Muscle layer of duodenum (tissue), 2 donors: Measurements from ENCODE around the gene KIAA1217.

ENCODE experiments used
- H3K27ac ChIP-seq: one replicate; pipeline ENCODE4 v1.7.0; 2013; ENCODE audit warnings: mild to moderate bottlenecking, low read length
- H3K27me3 ChIP-seq: one replicate; pipeline ENCODE4 v1.7.0; 2013; ENCODE audit warnings: low read depth, mild to moderate bottlenecking, control low read depth, low read length
- H3K36me3 ChIP-seq, 2 donors: one replicate each; pipeline ENCODE4 v1.7.0; 2013; ENCODE audit warnings: low read length in 2 of 2, control low read depth in 1 of 2, mild to moderate bottlenecking in 1 of 2; ENCODE audit not compliant: insufficient read depth in 2 of 2, control insufficient read depth in 1 of 2
- H3K4me1 ChIP-seq, 2 donors: one replicate each; pipeline ENCODE4 v1.7.0; 2013; ENCODE audit warnings: low read length in 2 of 2, mild to moderate bottlenecking in 2 of 2, control low read depth in 1 of 2, moderate library complexity in 1 of 2; ENCODE audit not compliant: insufficient read depth in 2 of 2, control insufficient read depth in 1 of 2
- H3K4me3 ChIP-seq, 2 donors: one replicate each; pipeline ENCODE4 v1.7.0; 2013; ENCODE audit warnings: low read length in 2 of 2, low read depth in 1 of 2, mild to moderate bottlenecking in 1 of 2
- H3K9me3 ChIP-seq, 2 donors: one replicate each; pipeline ENCODE4 v1.7.0; 2013; ENCODE audit warnings: low read length in 2 of 2, control low read depth in 1 of 2, mild to moderate bottlenecking in 1 of 2; ENCODE audit not compliant: control insufficient read depth in 1 of 2
- donor health status: healthy.

KIAA1217 gene

GRCh38 chr10:24229909-24230308 lies 21.0 kb downstream of the KIAA1217 start:
- Histone ChIP-seq H3K4me3 (no peak overlapping the region), H3K27ac (no peak overlapping the region), H3K9me3 (no peaks in the 10 kb centered on the region), H3K36me3 (no peaks in the 10 kb centered on the region), H3K27me3 (no peaks in the 10 kb centered on the region), H3K4me1 (no peaks in the 10 kb centered on the region)

- Histone ChIP-seq H3K27ac (no peak overlapping the region), H3K4me3 (no peak overlapping the region), H3K9me3 (no peaks in the 10 kb centered on the region), H3K4me1 (no peaks in the 10 kb centered on the region), H3K27me3 (no peaks in the 10 kb centered on the region), H3K36me3 (no peaks in the 10 kb centered on the region)
Measured at GRCh38 chr10:24231200-24231599, 22.3 kb downstream of the KIAA1217 start.

- H3K4me3 ChIP-seq: no peak overlapping the region
- H3K27me3 ChIP-seq: no peaks in the 10 kb centered on the region
- no peak overlapping the region for H3K27ac ChIP-seq
- H3K4me1 ChIP-seq: no peaks in the 10 kb centered on the region
- H3K9me3 ChIP-seq: no peaks in the 10 kb centered on the region
- no peaks in the 10 kb centered on the region for H3K36me3 ChIP-seq
Measured at GRCh38 chr10:24234784-24235183, 25.8 kb downstream of the KIAA1217 start.

DNA sequence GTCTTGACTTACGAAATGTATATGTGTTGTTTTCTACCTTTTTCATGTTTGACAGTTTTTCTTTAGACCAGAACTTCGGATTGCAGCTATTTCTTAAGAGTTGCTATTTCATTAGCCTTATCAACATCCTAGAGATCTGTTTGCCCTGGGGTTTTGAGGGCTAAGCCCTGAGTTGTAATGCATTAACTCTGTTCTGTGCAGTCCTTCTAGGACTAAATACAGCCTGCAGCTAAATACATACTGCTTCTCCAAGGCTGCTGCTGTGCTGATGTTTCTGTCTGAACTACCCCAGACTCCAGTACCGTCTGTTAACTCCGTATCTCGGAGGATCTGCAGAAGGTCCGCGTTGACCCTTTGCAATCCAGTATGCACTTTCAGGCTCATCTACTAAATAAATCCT lies 26.5 kb downstream of the KIAA1217 start:
- Histone ChIP-seq H3K36me3 (no peaks in the 10 kb centered on the region), H3K27ac (no peak overlapping the region), H3K4me1 (no peaks in the 10 kb centered on the region), H3K9me3 (no peaks in the 10 kb centered on the region), H3K27me3 (no peaks in the 10 kb centered on the region), H3K4me3 (no peak overlapping the region)

GRCh38 chr10:24237801-24238395 lies 29.0 kb downstream of the KIAA1217 start:
- H3K4me3 ChIP-seq: no peak overlapping the region
- no peaks in the 10 kb centered on the region for H3K27me3 ChIP-seq
- H3K4me1 ChIP-seq: no peaks in the 10 kb centered on the region
- H3K27ac ChIP-seq: no peak overlapping the region
- no peaks in the 10 kb centered on the region for H3K36me3 ChIP-seq
- H3K9me3 ChIP-seq: no peaks in the 10 kb centered on the region

GRCh38 chr10:24238519-24239247 lies 29.7 kb downstream of the KIAA1217 start:
- H3K27ac ChIP-seq: peak overlapping the region; percentile 17
- H3K27me3 ChIP-seq: no peaks in the 10 kb centered on the region
- no peaks in the 10 kb centered on the region for H3K4me1 ChIP-seq
- H3K4me3 ChIP-seq: peak overlapping the region in 1 of 2 donors; percentile 14
- no peaks in the 10 kb centered on the region for H3K36me3 ChIP-seq
- no peaks in the 10 kb centered on the region for H3K9me3 ChIP-seq

- Histone ChIP-seq H3K4me1 (no peaks in the 10 kb centered on the region), H3K4me3 (peak overlapping the region in 1 of 2 donors; percentile 4), H3K27ac (peak overlapping the region; percentile 40)
Measured at GRCh38 chr10:24239289-24240040, 30.5 kb downstream of the KIAA1217 start.

DNA sequence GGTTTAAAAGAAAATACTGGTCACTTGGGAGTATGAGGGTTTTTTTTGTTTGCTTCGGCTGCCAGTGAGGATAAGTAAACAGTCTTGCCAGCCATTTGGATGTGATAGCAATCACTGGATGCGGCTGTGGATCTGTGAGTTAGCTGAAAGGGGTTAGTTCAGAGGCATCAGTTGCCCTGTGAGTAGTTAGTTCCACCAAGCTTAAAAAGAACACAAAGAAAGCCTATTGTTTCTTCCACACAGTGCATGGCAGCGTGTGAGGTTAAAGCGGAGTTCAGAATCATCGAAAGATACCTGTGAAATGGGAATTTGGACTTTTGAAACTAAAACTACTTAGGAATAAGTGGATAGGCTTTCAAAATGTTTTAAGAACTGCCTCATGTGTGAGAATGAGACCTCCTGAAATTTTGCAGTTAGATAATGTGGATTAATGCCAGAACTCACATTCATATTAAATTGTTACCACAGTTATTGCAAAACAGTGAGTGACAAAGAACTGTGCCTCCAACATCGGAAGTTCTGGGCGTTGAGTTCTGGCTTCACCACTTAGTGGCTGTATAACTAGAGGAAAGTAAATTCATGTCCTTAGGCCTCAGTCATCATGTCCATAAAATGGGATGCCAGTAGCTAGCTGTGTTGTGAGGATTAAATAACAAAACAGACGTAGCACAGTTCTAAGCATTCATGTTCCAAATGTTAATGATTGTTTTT lies 31.3 kb downstream of the KIAA1217 start:
- Histone ChIP-seq H3K4me3 (no peak overlapping the region), H3K36me3 (no peaks in the 10 kb centered on the region), H3K27ac (peak overlapping the region; percentile 40), H3K9me3 (no peaks in the 10 kb centered on the region), H3K27me3 (no peaks in the 10 kb centered on the region), H3K4me1 (no peaks in the 10 kb centered on the region)

More at GRCh38 chr10:24239289-24240040, 30.5 kb downstream of the KIAA1217 start:
- Histone ChIP-seq H3K36me3 (no peaks in the 10 kb centered on the region), H3K27me3 (no peaks in the 10 kb centered on the region), H3K9me3 (no peaks in the 10 kb centered on the region)

GRCh38 chr10:24241536-24242040 lies 32.6 kb downstream of the KIAA1217 start:
- H3K4me1 ChIP-seq: no peaks in the 10 kb centered on the region
- no peaks in the 10 kb centered on the region for H3K9me3 ChIP-seq
- no peak overlapping the region for H3K27ac ChIP-seq
- H3K36me3 ChIP-seq: no peaks in the 10 kb centered on the region
- H3K27me3 ChIP-seq: no peaks in the 10 kb centered on the region
- no peak overlapping the region for H3K4me3 ChIP-seq

- Histone ChIP-seq H3K4me1 (no peaks in the 10 kb centered on the region), H3K9me3 (no peaks in the 10 kb centered on the region), H3K4me3 (no peak overlapping the region), H3K27ac (no peak overlapping the region), H3K27me3 (no peaks in the 10 kb centered on the region), H3K36me3 (no peaks in the 10 kb centered on the region)
Measured at GRCh38 chr10:24242562-24242961, 33.6 kb downstream of the KIAA1217 start.

DNA sequence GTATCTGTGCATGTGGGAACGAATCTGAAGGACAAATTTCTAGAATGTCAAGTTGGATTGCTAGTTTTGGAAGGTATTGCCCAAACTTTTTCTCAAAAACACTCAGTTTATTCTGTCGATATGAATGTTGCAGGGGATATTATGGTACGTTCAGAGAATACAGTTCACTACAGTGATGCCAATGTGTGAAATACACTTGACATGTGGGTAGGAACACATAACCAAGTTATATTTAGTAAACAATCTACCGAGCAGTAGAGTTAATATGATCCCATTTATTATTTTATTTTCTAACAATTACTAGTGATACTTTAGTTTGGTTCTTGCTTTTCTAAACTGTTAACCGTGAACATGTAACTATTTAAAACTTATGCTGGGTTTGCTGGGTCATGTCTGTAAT lies 37.4 kb downstream of the KIAA1217 start:
- Histone ChIP-seq H3K4me3 (no peak overlapping the region), H3K36me3 (no peaks in the 10 kb centered on the region), H3K9me3 (no peaks in the 10 kb centered on the region), H3K27ac (no peak overlapping the region), H3K27me3 (no peaks in the 10 kb centered on the region), H3K4me1 (no peaks in the 10 kb centered on the region)
